SK-N-MC (cell line): ENCODE results near the gene GPR55.

Source experiments
- DNase-seq: peaks from one replicate; pipeline ENCODE4 v3.0.0-alpha.2; 2011; ENCODE audit warnings: low read depth, low spot score
- H3K27ac ChIP-seq: fragments of 200-600 bp; sonication (generic); 2 replicates; pipeline ENCODE4 v1.5.1; 2016; ENCODE audit warnings: mixed run types
- H3K36me3 ChIP-seq: fragments of 200-600 bp; sonication (generic); 2 replicates; pipeline ENCODE4 v1.6.1; 2017; ENCODE audit warnings: antibody characterized with exemption, low read length, mixed read lengths; ENCODE audit not compliant: insufficient read depth
- H3K4me3 ChIP-seq: fragments of 200-600 bp; sonication (generic); 2 replicates; pipeline ENCODE4 v1.5.1; 2016
- H3K9ac ChIP-seq: fragments of 200-600 bp; sonication (generic); 2 replicates; pipeline ENCODE4 v1.8.0; 2017; ENCODE audit warnings: mixed run types, mixed read lengths; ENCODE audit not compliant: insufficient read length
- H3K9me3 ChIP-seq: fragments of 200-600 bp; sonication (generic); 2 replicates; pipeline ENCODE4 v1.6.1; 2017; ENCODE audit warnings: low read depth, mild to moderate bottlenecking, antibody characterized with exemption, low read length, moderate library complexity, mixed read lengths
- EZH2 ChIP-seq: fragments of 200-600 bp; sonication (generic); IDR thresholded peaks from one replicate; pipeline ENCODE4 v1.6.1; 2017; ENCODE audit warnings: antibody characterized with exemption
- FOXP2 ChIP-seq: optimal IDR thresholded peaks from 2 replicates; pipeline ENCODE3; 2011; ENCODE audit warnings: mild to moderate bottlenecking, moderate library complexity; ENCODE audit not compliant: insufficient read depth; ENCODE audit errors: extremely low read length, control extremely low read depth
- POLR2AphosphoS5 ChIP-seq: IDR thresholded peaks from 2 replicates; pipeline ENCODE4 v1.6.1; 2012; ENCODE audit warnings: mild to moderate bottlenecking, low read depth, low read length, borderline replicate concordance

The GPR55 gene

GRCh38 chr2:230861552-230862255 is 63.3 kb downstream of the GPR55 start:
- Histone ChIP-seq H3K9ac (no peak overlapping the region), H3K9me3 (no peaks in the 10 kb centered on the region)
- no peak for DNase-seq

More at GRCh38 chr2:230861552-230862255, 63.3 kb downstream of the GPR55 start:
- TF ChIP-seq EZH2 (no peak), FOXP2 (no peak), POLR2AphosphoS5 (no peak)
- no peak overlapping the region for H3K4me3 ChIP-seq
- H3K27ac ChIP-seq: no peak overlapping the region
- no peaks in the 10 kb centered on the region for H3K36me3 ChIP-seq
